GM13976 (cell line): ENCODE data around the gene ADD3.
"Not testable (repeated sequence)": the region's sequence is repeated elsewhere in the genome, so short reads cannot be mapped to it uniquely, and the experiment has no call there.

Experiments used
- DNase-seq: peaks from one replicate; pipeline ENCODE4 v3.0.0; 2012; ENCODE audit warnings: low spot score
- in situ Hi-C: fragments of 300-500 bp; cut with MboI; formaldehyde crosslinking; loops from one replicate; pipeline ENCODE4 v1.12.0; 2022; ENCODE audit warnings: low sequenced_read_pairs, mixed read lengths, inconsistent platforms; ENCODE audit not compliant: unreplicated experiment
- TF ChIP-seq, protein P1 (sequence below): IDR thresholded peaks from 2 replicates; pipeline ENCODE4 v1.5.1; 2012; ENCODE audit warnings: borderline replicate concordance, mild to moderate bottlenecking; ENCODE audit not compliant: insufficient read depth; ENCODE audit errors: extremely low read depth, missing control alignments, control extremely low read depth

Gene ADD3

GRCh38 chr10:109984013-109984412, 23.8 kb upstream of the ADD3 start:
- no peak for DNase-seq
- TF ChIP-seq, protein P1, sequence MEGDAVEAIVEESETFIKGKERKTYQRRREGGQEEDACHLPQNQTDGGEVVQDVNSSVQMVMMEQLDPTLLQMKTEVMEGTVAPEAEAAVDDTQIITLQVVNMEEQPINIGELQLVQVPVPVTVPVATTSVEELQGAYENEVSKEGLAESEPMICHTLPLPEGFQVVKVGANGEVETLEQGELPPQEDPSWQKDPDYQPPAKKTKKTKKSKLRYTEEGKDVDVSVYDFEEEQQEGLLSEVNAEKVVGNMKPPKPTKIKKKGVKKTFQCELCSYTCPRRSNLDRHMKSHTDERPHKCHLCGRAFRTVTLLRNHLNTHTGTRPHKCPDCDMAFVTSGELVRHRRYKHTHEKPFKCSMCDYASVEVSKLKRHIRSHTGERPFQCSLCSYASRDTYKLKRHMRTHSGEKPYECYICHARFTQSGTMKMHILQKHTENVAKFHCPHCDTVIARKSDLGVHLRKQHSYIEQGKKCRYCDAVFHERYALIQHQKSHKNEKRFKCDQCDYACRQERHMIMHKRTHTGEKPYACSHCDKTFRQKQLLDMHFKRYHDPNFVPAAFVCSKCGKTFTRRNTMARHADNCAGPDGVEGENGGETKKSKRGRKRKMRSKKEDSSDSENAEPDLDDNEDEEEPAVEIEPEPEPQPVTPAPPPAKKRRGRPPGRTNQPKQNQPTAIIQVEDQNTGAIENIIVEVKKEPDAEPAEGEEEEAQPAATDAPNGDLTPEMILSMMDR: no peak
- in situ Hi-C loops: no loop called here

- not testable (repeated sequence) for DNase-seq
Measured at GRCh38 chr10:109985768-109986167, 22.0 kb upstream of the ADD3 start.

DNA sequence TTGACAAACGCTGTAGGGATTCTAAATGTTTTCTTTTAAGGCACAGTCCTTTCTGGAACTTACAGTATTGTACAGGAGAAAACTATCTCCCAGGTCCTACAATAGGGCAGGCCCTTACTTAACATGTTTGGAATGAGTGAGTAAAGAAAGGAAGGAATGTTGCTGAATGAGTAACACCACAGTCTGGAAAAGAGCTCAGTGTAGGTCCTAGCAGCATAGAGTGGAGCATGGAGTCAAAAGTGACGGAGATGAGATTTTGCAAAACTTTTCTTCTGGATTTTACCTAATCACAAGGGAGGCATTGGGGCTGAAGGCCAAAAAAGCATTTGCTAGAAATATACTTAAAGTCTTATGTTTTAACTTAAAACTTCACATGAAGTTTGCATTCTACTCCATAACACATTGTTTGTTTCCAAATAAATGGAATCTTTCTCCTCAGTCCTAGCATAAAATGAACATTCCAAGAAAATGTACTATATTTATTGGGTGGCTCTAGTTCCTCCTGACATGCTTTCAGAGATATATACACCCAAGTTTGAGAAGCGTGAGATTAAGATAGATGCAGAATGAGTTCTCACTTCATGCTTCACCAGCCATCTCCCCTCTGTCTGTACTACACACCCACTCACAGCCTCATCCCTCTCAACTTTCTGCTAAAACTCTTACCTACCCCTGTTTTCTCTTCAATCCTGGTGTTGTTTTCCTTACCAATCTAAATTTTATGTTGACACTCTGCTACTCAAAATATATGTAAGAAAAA, 20.2 kb upstream of the ADD3 start:
- no peak for DNase-seq
- TF ChIP-seq, protein P1: no peak
- in situ Hi-C loops: no loop called here

More at GRCh38 chr10:109985768-109986167, 22.0 kb upstream of the ADD3 start:
- in situ Hi-C loops: not testable (repeated sequence)

DNA sequence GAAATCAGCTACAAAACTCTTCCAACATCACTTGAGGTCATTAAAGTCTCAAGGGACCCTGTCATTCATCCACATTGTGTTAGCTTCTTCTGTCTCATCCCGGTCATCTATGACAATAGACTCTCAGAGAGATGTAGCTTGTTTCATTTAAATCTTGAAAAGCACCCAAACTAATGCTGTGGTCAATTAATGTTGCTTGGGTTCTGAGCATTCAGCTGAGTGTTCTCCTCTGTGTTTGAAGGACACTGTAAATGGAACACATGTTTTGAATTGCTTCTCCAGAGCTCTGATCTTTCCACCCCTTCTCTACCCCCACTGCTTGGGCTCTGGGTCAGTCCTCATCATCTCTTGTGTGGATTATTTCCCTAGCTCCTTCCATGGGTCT, 19.6 kb upstream of the ADD3 start:
- in situ Hi-C loops: no loop called here
- TF ChIP-seq, protein P1: no peak
- DNase-seq: no peak

DNA sequence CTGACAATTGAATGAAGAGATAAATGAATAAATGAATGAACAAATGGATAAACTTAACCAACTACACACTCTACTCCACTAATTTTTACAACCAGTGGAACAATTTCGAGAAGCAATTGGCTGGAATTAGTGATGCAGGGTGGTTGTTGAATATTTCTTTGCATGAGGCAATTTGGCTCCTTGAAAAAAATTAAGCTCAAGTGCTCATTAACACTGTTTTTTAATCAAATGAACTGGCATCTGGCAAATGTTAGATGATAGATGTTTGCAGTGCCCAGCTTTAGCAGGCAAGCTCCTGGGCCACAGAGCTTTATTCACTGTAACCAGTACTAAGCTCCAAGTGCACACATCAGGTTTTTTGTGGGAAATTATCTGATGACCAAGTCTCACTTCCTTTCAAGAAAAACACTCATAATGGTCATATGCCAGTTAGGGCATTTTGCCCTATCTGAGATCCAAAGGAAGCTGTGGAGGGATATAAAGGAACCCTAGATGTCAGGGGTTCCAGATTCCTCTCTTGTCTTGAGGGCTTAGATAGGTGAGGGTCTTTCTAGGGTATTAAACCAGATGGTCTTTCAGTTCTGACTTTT, 16.4 kb upstream of the ADD3 start:
- DNase-seq: no peak
- in situ Hi-C loops: no loop called here
- TF ChIP-seq, protein P1: no peak

DNA sequence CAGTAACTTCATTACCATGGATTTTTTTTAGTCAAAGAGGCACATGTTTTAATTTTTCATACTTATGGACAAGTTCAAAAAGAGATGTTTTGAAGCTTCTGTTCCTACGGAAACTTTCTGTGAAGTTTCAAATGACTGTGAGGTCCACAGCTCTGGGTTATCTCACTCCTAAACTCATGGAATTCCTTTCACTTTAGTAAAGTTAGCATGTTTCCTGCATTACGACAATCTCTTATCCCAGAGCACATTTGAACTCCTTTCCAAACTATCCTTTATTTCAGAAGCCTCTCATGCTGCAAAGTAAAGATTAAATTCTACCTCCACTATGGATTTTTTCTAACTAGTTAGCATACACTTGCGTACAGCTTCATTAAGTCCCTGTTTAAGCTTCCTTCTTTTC, 15.3 kb upstream of the ADD3 start:
- DNase-seq: no peak
- in situ Hi-C loops: no loop called here
- TF ChIP-seq, protein P1: no peak

DNA sequence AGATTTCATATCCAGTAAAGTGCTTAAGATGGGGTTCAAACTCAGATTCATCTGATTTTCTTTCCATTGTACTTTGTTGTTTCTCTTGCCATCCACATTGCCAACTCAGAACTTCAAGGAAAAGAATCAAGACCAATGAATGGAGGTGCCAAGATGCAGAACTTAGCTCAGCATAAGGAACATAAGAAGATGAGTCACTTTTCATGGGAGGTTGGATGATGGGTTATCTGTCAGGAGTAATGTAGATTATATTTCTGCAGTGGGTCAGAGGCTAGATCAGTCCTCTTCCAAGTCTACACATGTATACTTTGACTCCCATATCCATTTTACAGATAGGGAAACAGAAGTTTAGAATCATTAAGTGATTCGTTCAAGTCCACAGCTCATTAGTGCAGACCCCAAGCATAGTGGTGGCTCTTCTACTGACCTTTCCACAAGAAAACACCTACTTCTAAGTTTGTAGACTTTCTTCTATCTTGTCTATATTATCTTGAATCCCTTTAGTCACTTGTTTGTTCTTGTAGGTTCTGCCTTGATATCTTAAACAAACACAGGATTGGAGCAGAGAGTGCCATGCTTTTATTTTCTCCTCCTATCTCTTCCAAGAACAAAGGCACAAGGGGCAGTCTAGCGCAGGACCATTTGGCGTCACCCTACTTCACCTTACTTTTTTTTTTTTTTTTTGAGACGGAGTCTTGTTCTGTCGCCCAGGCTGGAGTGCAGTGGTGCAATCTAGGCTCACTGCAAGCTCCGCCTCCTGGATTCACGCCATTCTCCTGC, 14.0 kb upstream of the ADD3 start:
- TF ChIP-seq, protein P1: no peak
- in situ Hi-C loops: no loop called here
- no peak for DNase-seq
